Stimulated activated CD4-positive, alpha-beta T cell treated with anti-CD3 and anti-CD28 coated beads, Interleukin-15, amount 100 ng/mL, for 48 hours (primary cell): Measurements from ENCODE around the gene MORN3.
"Not testable (repeated sequence)": the region's sequence is repeated elsewhere in the genome, so short reads cannot be mapped to it uniquely, and the experiment has no call there.

Experiments
- DNase-seq, 2 donors: peaks; one replicate each; pipeline ENCODE4 v3.0.0-alpha.2; 2020; ENCODE audit warnings: low read depth in 2 of 2

Gene MORN3

GRCh38 chr12:121669521-121669900, at the start of gene MORN3:
MORN3 (minus strand) TSS chr12:121669654; CDS start chr12:121669483, 171 bp downstream.
- DNase-seq = no peak

- DNase-seq = no peak
Observed at GRCh38 chr12:121718653-121719239, 49.3 kb upstream of the MORN3 start.

- DNase-seq = no peak
Observed at GRCh38 chr12:121717041-121717699, 47.7 kb upstream of the MORN3 start.

- no peak for DNase-seq
Observed at GRCh38 chr12:121715862-121716435, 46.5 kb upstream of the MORN3 start.

- not testable (repeated sequence) for DNase-seq
Observed at GRCh38 chr12:121715055-121715454, 45.6 kb upstream of the MORN3 start.

GRCh38 chr12:121713793-121714192, 44.3 kb upstream of the MORN3 start:
- no peak for DNase-seq

GRCh38 chr12:121713257-121713777, 43.9 kb upstream of the MORN3 start:
- peak in 1 of 2 donors; percentile 5 for DNase-seq

- DNase-seq = peak; percentile 69 to 70
Observed at GRCh38 chr12:121712461-121713256, 43.2 kb upstream of the MORN3 start, which contains the start of gene TMEM120B. TMEM120B (plus strand) TSS chr12:121712752; CDS start chr12:121712896, 144 bp downstream.

GRCh38 chr12:121712190-121712460, 42.7 kb upstream of the MORN3 start:
- no peak for DNase-seq

GRCh38 chr12:121711361-121712189, 42.1 kb upstream of the MORN3 start:
- no peak for DNase-seq

GRCh38 chr12:121709478-121709961, 40.1 kb upstream of the MORN3 start:
- no peak for DNase-seq

GRCh38 chr12:121709064-121709424, 39.6 kb upstream of the MORN3 start:
- not testable (repeated sequence) for DNase-seq

GRCh38 chr12:121708313-121709063, 39.0 kb upstream of the MORN3 start:
- DNase-seq = no peak

GRCh38 chr12:121705514-121705913, 36.1 kb upstream of the MORN3 start:
- no peak for DNase-seq

GRCh38 chr12:121702944-121703343, 33.5 kb upstream of the MORN3 start:
- no peak for DNase-seq

GRCh38 chr12:121701667-121702277, 32.3 kb upstream of the MORN3 start:
- no peak for DNase-seq

- DNase-seq = not testable (repeated sequence)
Observed at GRCh38 chr12:121697861-121698260, 28.4 kb upstream of the MORN3 start.

- no peak for DNase-seq
Observed at GRCh38 chr12:121697093-121697698, 27.7 kb upstream of the MORN3 start.

- no peak for DNase-seq
Observed at GRCh38 chr12:121693155-121693687, 23.8 kb upstream of the MORN3 start.
